Mucosa of rectum (tissue), 2 donors: Measurements from ENCODE around the gene EFNA2.
"Not testable (repeated sequence)": the region's sequence is repeated elsewhere in the genome, so short reads cannot be mapped to it uniquely, and the experiment has no call there.

Experiments used
- H3K27ac ChIP-seq, 2 donors: one replicate each; pipeline ENCODE4 v1.7.0; 2013; ENCODE audit warnings: inconsistent platforms in 2 of 2, low read depth in 2 of 2, low read length in 2 of 2
- H3K27me3 ChIP-seq, 2 donors: one replicate each; pipeline ENCODE4 v1.7.0; 2013; ENCODE audit warnings: low read length in 2 of 2; ENCODE audit not compliant: control insufficient read depth in 2 of 2, insufficient read depth in 2 of 2
- H3K36me3 ChIP-seq, 2 donors: one replicate each; pipeline ENCODE4 v1.7.0; 2013; ENCODE audit warnings: low read length in 2 of 2; ENCODE audit not compliant: control insufficient read depth in 2 of 2, insufficient read depth in 2 of 2
- H3K4me1 ChIP-seq, 2 donors: one replicate each; pipeline ENCODE4 v1.7.0; 2013; ENCODE audit warnings: low read length in 2 of 2, mild to moderate bottlenecking in 1 of 2; ENCODE audit not compliant: control insufficient read depth in 2 of 2, insufficient read depth in 2 of 2
- H3K4me3 ChIP-seq, 2 donors: one replicate each; pipeline ENCODE4 v1.7.0; 2013; ENCODE audit warnings: low read length in 2 of 2
- H3K9ac ChIP-seq, 2 donors: one replicate each; pipeline ENCODE4 v1.7.0; 2013; ENCODE audit warnings: low read length in 2 of 2, low read depth in 1 of 2, mild to moderate bottlenecking in 1 of 2
- H3K9me3 ChIP-seq, 2 donors: one replicate each; pipeline ENCODE4 v1.7.0; 2013; ENCODE audit warnings: low read length in 2 of 2; ENCODE audit not compliant: control insufficient read depth in 2 of 2
- donor health status: healthy.
- donor health status: Normal muscosa, but diverticular disease.

EFNA2 gene

GRCh38 chr19:1300744-1301490, 15.2 kb downstream of the EFNA2 start:
- Histone ChIP-seq H3K4me1 (peaks cover 0 to 3% of the 10 kb centered on the region in 2 donors), H3K4me3 (no peak overlapping the region), H3K36me3 (no peaks in the 10 kb centered on the region)

GRCh38 chr19:1302533-1303239, 17.0 kb downstream of the EFNA2 start:
- no peak overlapping the region for H3K9ac ChIP-seq
- no peaks in the 10 kb centered on the region for H3K36me3 ChIP-seq
- H3K9me3 ChIP-seq: no peaks in the 10 kb centered on the region
- no peak overlapping the region for H3K4me3 ChIP-seq
- no peak overlapping the region for H3K27ac ChIP-seq
- no peaks in the 10 kb centered on the region for H3K27me3 ChIP-seq
- peaks cover 0 to 3% of the 10 kb centered on the region in 2 donors for H3K4me1 ChIP-seq

More at GRCh38 chr19:1300744-1301490, 15.2 kb downstream of the EFNA2 start:
- Histone ChIP-seq H3K27me3 (no peaks in the 10 kb centered on the region), H3K27ac (no peak overlapping the region), H3K9ac (no peak overlapping the region), H3K9me3 (no peaks in the 10 kb centered on the region)

- no peaks in the 10 kb centered on the region for H3K36me3 ChIP-seq
- peak overlapping the region in 1 of 2 donors; percentile 23 for H3K27ac ChIP-seq
- no peaks in the 10 kb centered on the region for H3K27me3 ChIP-seq
- peaks cover 0 to 3% of the 10 kb centered on the region in 2 donors for H3K4me1 ChIP-seq
- H3K9ac ChIP-seq: peak overlapping the region in 1 of 2 donors; percentile 21
- H3K9me3 ChIP-seq: no peaks in the 10 kb centered on the region
- H3K4me3 ChIP-seq: no peak overlapping the region
These were observed 18.7 kb downstream of the EFNA2 start for GRCh38 chr19:1304197-1304924.

GRCh38 chr19:1305354-1305753, 19.7 kb downstream of the EFNA2 start:
- not testable (repeated sequence) for H3K36me3 ChIP-seq, H3K9me3 ChIP-seq, H3K27ac ChIP-seq, H3K4me1 ChIP-seq, H3K9ac ChIP-seq, H3K4me3 ChIP-seq, H3K27me3 ChIP-seq

- H3K9ac ChIP-seq: no peak overlapping the region
- peaks cover 0 to 3% of the 10 kb centered on the region in 2 donors for H3K4me1 ChIP-seq
- no peak overlapping the region for H3K4me3 ChIP-seq
- H3K9me3 ChIP-seq: no peaks in the 10 kb centered on the region
- no peaks in the 10 kb centered on the region for H3K27me3 ChIP-seq
- no peaks in the 10 kb centered on the region for H3K36me3 ChIP-seq
- no peak overlapping the region for H3K27ac ChIP-seq
These were observed 21.6 kb downstream of the EFNA2 start for GRCh38 chr19:1307320-1307719.

GRCh38 chr19:1307755-1308303, 22.2 kb downstream of the EFNA2 start:
- H3K9me3 ChIP-seq: no peaks in the 10 kb centered on the region
- H3K9ac ChIP-seq: no peak overlapping the region
- no peaks in the 10 kb centered on the region for H3K36me3 ChIP-seq
- no peak overlapping the region for H3K27ac ChIP-seq
- H3K4me1 ChIP-seq: peaks cover 0 to 3% of the 10 kb centered on the region in 2 donors
- no peak overlapping the region for H3K4me3 ChIP-seq
- no peaks in the 10 kb centered on the region for H3K27me3 ChIP-seq

- Histone ChIP-seq H3K9me3 (no peaks in the 10 kb centered on the region), H3K9ac (no peak overlapping the region), H3K27me3 (no peaks in the 10 kb centered on the region), H3K4me3 (no peak overlapping the region), H3K27ac (no peak overlapping the region), H3K36me3 (no peaks in the 10 kb centered on the region), H3K4me1 (peaks cover 5 to 7% of the 10 kb centered on the region in 2 donors)
These were observed 23.0 kb downstream of the EFNA2 start for GRCh38 chr19:1308718-1309117.

- Histone ChIP-seq H3K27ac (no peak overlapping the region), H3K9me3 (no peaks in the 10 kb centered on the region), H3K27me3 (peaks cover 0 to under 1% of the 10 kb centered on the region in 2 donors), H3K9ac (no peak overlapping the region), H3K4me3 (no peak overlapping the region), H3K36me3 (no peaks in the 10 kb centered on the region), H3K4me1 (peaks cover 4 to 6% of the 10 kb centered on the region in 2 donors)
These were observed 24.5 kb downstream of the EFNA2 start for GRCh38 chr19:1309977-1310852.

GRCh38 chr19:1310853-1311180, 25.1 kb downstream of the EFNA2 start:
- Histone ChIP-seq H3K36me3 (no peaks in the 10 kb centered on the region), H3K27me3 (peaks cover under 1 to 3% of the 10 kb centered on the region in 2 donors), H3K4me3 (no peak overlapping the region), H3K9me3 (no peaks in the 10 kb centered on the region), H3K4me1 (peaks cover 6% of the 10 kb centered on the region in 2 donors), H3K9ac (no peak overlapping the region), H3K27ac (no peak overlapping the region)
